ENCODE results near the gene ZRANB3. TPM values are rescaled to one million over a fixed set of nuclear protein-coding genes. Genes with fewer than 3 reads are reported as not detected.

The ZRANB3 gene
- total RNA-seq, 1 experiment from 2014 or later: 17.1 TPM

DNA sequence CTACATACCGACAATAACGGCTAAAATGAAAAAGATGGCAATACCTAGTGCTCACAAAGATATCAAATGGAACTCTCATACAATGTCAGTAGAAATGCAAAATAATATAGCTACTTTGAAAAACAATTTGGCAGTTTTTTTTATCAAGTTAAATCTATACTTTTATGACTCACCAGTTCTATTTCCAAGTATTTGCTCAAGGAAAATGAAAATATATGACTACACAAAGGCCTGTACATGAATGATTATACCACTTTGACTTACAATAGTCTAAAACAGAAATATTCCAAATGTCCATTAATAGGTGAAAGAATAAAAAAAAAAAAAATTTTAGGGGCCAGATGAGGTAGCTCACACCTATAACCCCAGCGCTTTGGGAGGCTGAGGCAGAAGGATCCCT, 219.8 kb downstream of the ZRANB3 start:
- BruUV-seq (replicated peaks): no TSS peak
- ChIA-PET POLR2A (ENCODE audit: low non-redundant PET) (no interaction called here), CTCF (no interaction called here)
- H3K9me3 ChIP-seq (ENCODE audit: low read depth, low read length, poor library complexity, severe bottlenecking): no peaks in the 10 kb centered on the region
- no peak for DNase-seq (ENCODE audit: low spot score)
- intact Hi-C loops (cut with micrococcal nuclease; ENCODE audit: unreplicated experiment): no loop called here
- no peak overlapping the region for H3K27ac ChIP-seq (ENCODE audit: low read depth, low read length, poor library complexity, severe bottlenecking)
- no peaks in the 10 kb centered on the region for H3K4me1 ChIP-seq (ENCODE audit: insufficient read depth, low read length, poor library complexity, severe bottlenecking)
- no peaks in the 10 kb centered on the region for H3K36me3 ChIP-seq (ENCODE audit: insufficient read depth, low read length, poor library complexity, severe bottlenecking)
- no peak for TF ChIP-seq EZH2 (IDR thresholded peaks at IDR 0.05; ENCODE audit: borderline replicate concordance, low read depth, low read length, poor library complexity, severe bottlenecking)
- TF ChIP-seq, protein P1, sequence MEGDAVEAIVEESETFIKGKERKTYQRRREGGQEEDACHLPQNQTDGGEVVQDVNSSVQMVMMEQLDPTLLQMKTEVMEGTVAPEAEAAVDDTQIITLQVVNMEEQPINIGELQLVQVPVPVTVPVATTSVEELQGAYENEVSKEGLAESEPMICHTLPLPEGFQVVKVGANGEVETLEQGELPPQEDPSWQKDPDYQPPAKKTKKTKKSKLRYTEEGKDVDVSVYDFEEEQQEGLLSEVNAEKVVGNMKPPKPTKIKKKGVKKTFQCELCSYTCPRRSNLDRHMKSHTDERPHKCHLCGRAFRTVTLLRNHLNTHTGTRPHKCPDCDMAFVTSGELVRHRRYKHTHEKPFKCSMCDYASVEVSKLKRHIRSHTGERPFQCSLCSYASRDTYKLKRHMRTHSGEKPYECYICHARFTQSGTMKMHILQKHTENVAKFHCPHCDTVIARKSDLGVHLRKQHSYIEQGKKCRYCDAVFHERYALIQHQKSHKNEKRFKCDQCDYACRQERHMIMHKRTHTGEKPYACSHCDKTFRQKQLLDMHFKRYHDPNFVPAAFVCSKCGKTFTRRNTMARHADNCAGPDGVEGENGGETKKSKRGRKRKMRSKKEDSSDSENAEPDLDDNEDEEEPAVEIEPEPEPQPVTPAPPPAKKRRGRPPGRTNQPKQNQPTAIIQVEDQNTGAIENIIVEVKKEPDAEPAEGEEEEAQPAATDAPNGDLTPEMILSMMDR (conservative IDR thresholded peaks at IDR 0.05; ENCODE audit: low read depth, low read length): no peak
- no peak overlapping the region for H3K4me3 ChIP-seq (ENCODE audit: low read depth, low read length, poor library complexity, severe bottlenecking)
- H3K27me3 ChIP-seq (replicated peaks; ENCODE audit: insufficient read depth, low read depth, low read length, poor library complexity): no peaks in the 10 kb centered on the region

DNA sequence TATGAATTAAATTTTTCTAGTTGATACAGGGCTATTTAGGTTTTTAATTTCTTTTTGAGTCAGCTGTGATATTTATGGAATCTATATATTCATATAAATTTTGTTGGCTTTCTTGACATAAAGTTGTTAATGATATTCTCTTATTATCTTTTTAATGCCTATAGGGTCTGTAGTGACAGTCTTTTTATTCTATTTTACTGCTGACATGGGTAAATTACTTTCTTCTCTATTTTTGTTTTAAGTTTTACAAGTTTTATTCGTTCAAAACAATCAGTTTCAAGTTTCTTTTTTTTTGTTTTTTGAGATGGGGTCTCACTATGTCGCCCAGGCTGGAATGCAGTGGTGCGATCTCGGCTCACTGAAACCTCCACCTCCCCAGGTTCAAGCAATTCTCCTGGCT, 226.3 kb downstream of the ZRANB3 start:
- ChIA-PET POLR2A (ENCODE audit: low non-redundant PET) (no interaction called here), CTCF (no interaction called here)
- no peaks in the 10 kb centered on the region for H3K27me3 ChIP-seq (replicated peaks; ENCODE audit: insufficient read depth, low read depth, low read length, poor library complexity)
- intact Hi-C loops (cut with micrococcal nuclease; ENCODE audit: unreplicated experiment): no loop called here
- H3K27ac ChIP-seq (ENCODE audit: low read depth, low read length, poor library complexity, severe bottlenecking): no peak overlapping the region
- TF ChIP-seq EZH2 (IDR thresholded peaks at IDR 0.05; ENCODE audit: borderline replicate concordance, low read depth, low read length, poor library complexity, severe bottlenecking): no peak
- TF ChIP-seq, protein P1 (conservative IDR thresholded peaks at IDR 0.05; ENCODE audit: low read depth, low read length): no peak
- no TSS peak for BruUV-seq (replicated peaks)
- no peaks in the 10 kb centered on the region for H3K36me3 ChIP-seq (ENCODE audit: insufficient read depth, low read length, poor library complexity, severe bottlenecking)
- H3K4me1 ChIP-seq (ENCODE audit: insufficient read depth, low read length, poor library complexity, severe bottlenecking): no peaks in the 10 kb centered on the region
- H3K4me3 ChIP-seq (ENCODE audit: low read depth, low read length, poor library complexity, severe bottlenecking): no peak overlapping the region
- no peaks in the 10 kb centered on the region for H3K9me3 ChIP-seq (ENCODE audit: low read depth, low read length, poor library complexity, severe bottlenecking)
- DNase-seq (ENCODE audit: low spot score): no peak

DNA sequence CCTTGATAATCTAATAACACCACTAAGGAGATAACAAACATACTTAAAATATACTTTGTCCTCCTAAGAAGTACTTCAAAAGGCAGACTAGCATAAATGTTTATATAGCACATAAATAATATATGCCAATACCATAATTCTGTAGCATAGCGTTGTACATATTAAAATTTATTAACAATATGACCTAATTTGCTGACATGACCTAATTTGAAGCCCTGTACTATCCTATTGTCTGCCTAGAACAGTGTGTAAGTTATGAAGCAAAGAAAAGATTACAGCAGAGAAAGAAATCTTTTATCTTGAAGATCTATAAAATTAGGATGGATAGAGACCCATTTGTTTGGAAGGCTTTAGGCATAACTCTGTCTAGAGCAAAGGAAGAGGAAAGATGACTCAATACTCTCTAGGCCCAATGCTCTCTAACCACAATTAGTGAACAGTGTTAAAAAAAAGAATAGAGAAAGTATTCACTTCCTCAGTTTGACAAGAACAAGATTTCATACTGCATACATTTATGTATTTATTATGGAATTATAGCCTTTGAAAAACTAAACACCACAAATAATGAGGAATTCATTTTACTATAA, 231.3 kb downstream of the ZRANB3 start:
- ChIA-PET POLR2A (ENCODE audit: low non-redundant PET) (no interaction called here), CTCF (no interaction called here)
- no peaks in the 10 kb centered on the region for H3K27me3 ChIP-seq (replicated peaks; ENCODE audit: insufficient read depth, low read depth, low read length, poor library complexity)
- peak; percentile 6 for DNase-seq (ENCODE audit: low spot score)
- H3K4me1 ChIP-seq (ENCODE audit: insufficient read depth, low read length, poor library complexity, severe bottlenecking): no peaks in the 10 kb centered on the region
- TF ChIP-seq, protein P1 (conservative IDR thresholded peaks at IDR 0.05; ENCODE audit: low read depth, low read length): no peak
- no peak for TF ChIP-seq EZH2 (IDR thresholded peaks at IDR 0.05; ENCODE audit: borderline replicate concordance, low read depth, low read length, poor library complexity, severe bottlenecking)
- no TSS peak for BruUV-seq (replicated peaks)
- no peak overlapping the region for H3K27ac ChIP-seq (ENCODE audit: low read depth, low read length, poor library complexity, severe bottlenecking)
- H3K36me3 ChIP-seq (ENCODE audit: insufficient read depth, low read length, poor library complexity, severe bottlenecking): no peaks in the 10 kb centered on the region
- no peak overlapping the region for H3K4me3 ChIP-seq (ENCODE audit: low read depth, low read length, poor library complexity, severe bottlenecking)
- intact Hi-C loops (cut with micrococcal nuclease; ENCODE audit: unreplicated experiment): no loop called here
- H3K9me3 ChIP-seq (ENCODE audit: low read depth, low read length, poor library complexity, severe bottlenecking): no peaks in the 10 kb centered on the region

All from A673 (cell line).